22Rv1 (cell line): Measurements from ENCODE around the gene ALX4.

Experiments used
- ZFX ChIP-seq: fragments of 450-650 bp; IDR thresholded peaks from 2 replicates; pipeline ENCODE4 v1.6.1; 2017; ENCODE audit warnings: antibody characterized with exemption, borderline replicate concordance
- TF ChIP-seq, protein P1 (sequence below): fragments of 450-650 bp; IDR thresholded peaks from 2 replicates; pipeline ENCODE4 v1.5.1; 2017; ENCODE audit warnings: mild to moderate bottlenecking

DNA sequence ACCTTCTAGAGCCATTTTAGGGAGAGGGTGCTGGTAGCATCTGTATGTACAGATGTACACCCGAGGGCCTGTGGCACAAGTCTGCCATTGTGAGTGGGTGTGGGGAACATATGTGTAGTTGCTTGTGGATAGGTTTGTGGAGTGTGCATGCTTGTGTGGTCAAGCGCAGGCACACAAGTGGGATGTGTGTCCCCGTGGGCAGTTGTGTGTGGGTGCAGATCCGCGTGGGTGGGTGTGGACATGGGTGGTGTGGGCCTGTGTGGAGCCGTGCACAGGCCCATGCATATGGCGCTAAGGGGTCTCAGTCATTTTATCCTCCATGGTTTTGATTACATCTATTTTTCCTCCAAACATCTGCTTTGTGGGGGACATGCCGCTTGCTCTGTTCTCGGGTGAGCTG is 28.8 kb downstream of the ALX4 start:
- TF ChIP-seq, protein P1, sequence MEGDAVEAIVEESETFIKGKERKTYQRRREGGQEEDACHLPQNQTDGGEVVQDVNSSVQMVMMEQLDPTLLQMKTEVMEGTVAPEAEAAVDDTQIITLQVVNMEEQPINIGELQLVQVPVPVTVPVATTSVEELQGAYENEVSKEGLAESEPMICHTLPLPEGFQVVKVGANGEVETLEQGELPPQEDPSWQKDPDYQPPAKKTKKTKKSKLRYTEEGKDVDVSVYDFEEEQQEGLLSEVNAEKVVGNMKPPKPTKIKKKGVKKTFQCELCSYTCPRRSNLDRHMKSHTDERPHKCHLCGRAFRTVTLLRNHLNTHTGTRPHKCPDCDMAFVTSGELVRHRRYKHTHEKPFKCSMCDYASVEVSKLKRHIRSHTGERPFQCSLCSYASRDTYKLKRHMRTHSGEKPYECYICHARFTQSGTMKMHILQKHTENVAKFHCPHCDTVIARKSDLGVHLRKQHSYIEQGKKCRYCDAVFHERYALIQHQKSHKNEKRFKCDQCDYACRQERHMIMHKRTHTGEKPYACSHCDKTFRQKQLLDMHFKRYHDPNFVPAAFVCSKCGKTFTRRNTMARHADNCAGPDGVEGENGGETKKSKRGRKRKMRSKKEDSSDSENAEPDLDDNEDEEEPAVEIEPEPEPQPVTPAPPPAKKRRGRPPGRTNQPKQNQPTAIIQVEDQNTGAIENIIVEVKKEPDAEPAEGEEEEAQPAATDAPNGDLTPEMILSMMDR: no peak
- TF ChIP-seq ZFX: no peak
